ENCODE data around the gene GUCY1A1. TPM values are rescaled to one million over a fixed set of nuclear protein-coding genes. Genes with fewer than 3 reads are reported as not detected.

Gene GUCY1A1
- total and polyA plus RNA-seq, 2 of the 4 experiments (the other 2 are of a cell fraction): 0.19 to 0.54 TPM

- no peak; the same call in 1 of the 2 replicates for ATAC-seq (ENCODE audit: low read depth)
- Histone ChIP-seq H3K14ac (replicated peaks; ENCODE audit: low read depth, low read length) (no peak overlapping the region), H3K56ac (ENCODE audit: extremely low read depth, insufficient read depth, low read length) (no peak overlapping the region), H2BK5ac (ENCODE audit: low read depth, low read length, poor library complexity, severe bottlenecking) (no peak overlapping the region), H3K4me3 (ENCODE audit: insufficient read depth, low read depth, low read length) (no peak overlapping the region), H3K9me1 (ENCODE audit: insufficient read depth, low read length) (no peaks in the 10 kb centered on the region), H2AFZ (replicated peaks; ENCODE audit: low read length, poor library complexity) (no peak overlapping the region), H3K27ac (ENCODE audit: insufficient read depth, low read length) (no peak overlapping the region), H3K4me1 (ENCODE audit: control insufficient read depth, insufficient read depth, low read length) (peaks cover 4% of the 10 kb centered on the region; the same call in 1 of the 2 replicates), H4K5ac (ENCODE audit: low read depth, low read length) (no peak overlapping the region), H2AK9ac (replicated peaks; ENCODE audit: low read depth, low read length, poor library complexity) (no peak overlapping the region), H3K27me3 (ENCODE audit: control insufficient read depth, insufficient read depth, low read length) (no peaks in the 10 kb centered on the region), H4K8ac (ENCODE audit: low read depth in 2 of 2, low read length in 2 of 2) (no peak overlapping the region), H2BK20ac (ENCODE audit: low read depth, low read length) (no peak overlapping the region), H2BK120ac (ENCODE audit: low read depth, low read length) (no peak overlapping the region), H3K23ac (ENCODE audit: low read depth, low read length) (no peak overlapping the region), H3K4ac (ENCODE audit: low read depth, low read length) (no peak overlapping the region), H3K79me1 (ENCODE audit: low read depth in 1 of 2, low read length in 2 of 2) (no peaks in the 10 kb centered on the region), H4K20me1 (ENCODE audit: insufficient read depth, low read length) (no peaks in the 10 kb centered on the region), H3K9ac (ENCODE audit: low read depth, low read length) (no peak overlapping the region), H4K91ac (ENCODE audit: insufficient read depth, low read depth, low read length) (no peak overlapping the region), H2AK5ac (ENCODE audit: low read depth, low read length) (no peak overlapping the region), H3K4me2 (ENCODE audit: low read depth, low read length) (no peak overlapping the region), H3K9me3 (ENCODE audit: control insufficient read depth, insufficient read depth, low read length) (peaks cover 2% of the 10 kb centered on the region; the same call in 1 of the 2 replicates), H3K36me3 (ENCODE audit: control insufficient read depth, insufficient read depth, low read length) (no peaks in the 10 kb centered on the region), H2BK15ac (ENCODE audit: low read depth, low read length) (no peak overlapping the region), H3K18ac (ENCODE audit: low read depth, low read length) (no peak overlapping the region)
- intact Hi-C loops (cut with micrococcal nuclease): no loop called here
- POLR2A ChIA-PET (ENCODE audit: unreplicated experiment): no interaction called here
- no TSS peak for BruUV-seq (replicated peaks)
- TF ChIP-seq MAFK (IDR thresholded peaks at IDR 0.05; ENCODE audit: low read depth, low read length): no peak
- TF ChIP-seq RCOR1 (IDR thresholded peaks at IDR 0.05; ENCODE audit: insufficient replicate concordance, low read length): no peak
- no peak for TF ChIP-seq POLR2A (IDR thresholded peaks at IDR 0.05; ENCODE audit: low read depth, low read length)
- no peak for TF ChIP-seq FOS (IDR thresholded peaks at IDR 0.05; ENCODE audit: low read depth, low read length)
- TF ChIP-seq RAD21 (IDR thresholded peaks at IDR 0.05; ENCODE audit: low read length): no peak
- TF ChIP-seq SMC3 (IDR thresholded peaks at IDR 0.05; ENCODE audit: low read depth, low read length): no peak
- TF ChIP-seq, protein P1, sequence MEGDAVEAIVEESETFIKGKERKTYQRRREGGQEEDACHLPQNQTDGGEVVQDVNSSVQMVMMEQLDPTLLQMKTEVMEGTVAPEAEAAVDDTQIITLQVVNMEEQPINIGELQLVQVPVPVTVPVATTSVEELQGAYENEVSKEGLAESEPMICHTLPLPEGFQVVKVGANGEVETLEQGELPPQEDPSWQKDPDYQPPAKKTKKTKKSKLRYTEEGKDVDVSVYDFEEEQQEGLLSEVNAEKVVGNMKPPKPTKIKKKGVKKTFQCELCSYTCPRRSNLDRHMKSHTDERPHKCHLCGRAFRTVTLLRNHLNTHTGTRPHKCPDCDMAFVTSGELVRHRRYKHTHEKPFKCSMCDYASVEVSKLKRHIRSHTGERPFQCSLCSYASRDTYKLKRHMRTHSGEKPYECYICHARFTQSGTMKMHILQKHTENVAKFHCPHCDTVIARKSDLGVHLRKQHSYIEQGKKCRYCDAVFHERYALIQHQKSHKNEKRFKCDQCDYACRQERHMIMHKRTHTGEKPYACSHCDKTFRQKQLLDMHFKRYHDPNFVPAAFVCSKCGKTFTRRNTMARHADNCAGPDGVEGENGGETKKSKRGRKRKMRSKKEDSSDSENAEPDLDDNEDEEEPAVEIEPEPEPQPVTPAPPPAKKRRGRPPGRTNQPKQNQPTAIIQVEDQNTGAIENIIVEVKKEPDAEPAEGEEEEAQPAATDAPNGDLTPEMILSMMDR (conservative IDR thresholded peaks at IDR 0.05; ENCODE audit: low read depth, low read length): no peak
- TF ChIP-seq RFX5 (IDR thresholded peaks at IDR 0.05; ENCODE audit: low read depth, low read length): no peak
- TF ChIP-seq BHLHE40 (IDR thresholded peaks at IDR 0.05; ENCODE audit: low read depth, low read length): no peak
- TF ChIP-seq MAZ (IDR thresholded peaks at IDR 0.05; ENCODE audit: borderline replicate concordance, low read depth, low read length): no peak
- TF ChIP-seq MXI1 (IDR thresholded peaks at IDR 0.05; ENCODE audit: borderline replicate concordance, low read depth, low read length): no peak
- no peak for TF ChIP-seq CHD1 (IDR thresholded peaks at IDR 0.05; ENCODE audit: low read depth, low read length)
- no peak for TF ChIP-seq NFE2L2 (IDR thresholded peaks at IDR 0.05; ENCODE audit: low read depth, low read length)
- CTCF ChIA-PET: no interaction called here
- dilution Hi-C loops (cut with HindIII; ENCODE audit: low sequenced_read_pairs, unreplicated experiment): no loop called here
- 77% methylated on average over 1 of the region's 3 CpGs; no CpG with 5 or more reads in 1 of the 2 experiments for WGBS, 2 experiments (ENCODE audit: extremely low coverage in 2 of 2, insufficient read length in 1 of 2)
- no peak for DNase-seq
- in situ Hi-C loops (cut with MboI; ENCODE audit: low sequenced_read_pairs): no loop called here
Measured at GRCh38 chr4:155681886-155682285, 15.2 kb downstream of the GUCY1A1 start.
